ENCODE results near the gene KRTAP10-7. TPM values are rescaled to one million over a fixed set of nuclear protein-coding genes. Genes with fewer than 3 reads are reported as not detected.
A peak's percentile ranks its signal among the peaks of the same experiment; 100 is the strongest.
"Not testable (repeated sequence)": the region's sequence is repeated elsewhere in the genome, so short reads cannot be mapped to it uniquely, and the experiment has no call there.

The KRTAP10-7 gene
- total RNA-seq, 2 donors from 2014 or later, result not detected

GRCh38 chr21:44618909-44619308 is 18.5 kb downstream of the KRTAP10-7 start:
- Mint-ChIP-seq H3K4me3 (peak overlapping the region; percentile 74), H3K4me1 (peaks cover 15% of the 10 kb centered on the region), H3K9me3 (peaks cover 27% of the 10 kb centered on the region), H3K36me3 (ENCODE audit: low read depth) (no peaks in the 10 kb centered on the region), H3K27ac (peak overlapping the region; percentile 91), H3K27me3 (no peaks in the 10 kb centered on the region)
- ATAC-seq (replicated peaks), result peak; percentile 99

- Mint-ChIP-seq H3K9me3 (peaks cover 35% of the 10 kb centered on the region), H3K36me3 (ENCODE audit: low read depth) (no peaks in the 10 kb centered on the region), H3K27ac (peak overlapping the region; percentile 91), H3K4me3 (no peak overlapping the region), H3K4me1 (peaks cover 15% of the 10 kb centered on the region), H3K27me3 (no peaks in the 10 kb centered on the region)
- ATAC-seq (replicated peaks), result no peak
These were observed 19.5 kb downstream of the KRTAP10-7 start for GRCh38 chr21:44619886-44620285.

- Mint-ChIP-seq H3K4me1 (peaks cover 13% of the 10 kb centered on the region), H3K4me3 (no peak overlapping the region), H3K27me3 (no peaks in the 10 kb centered on the region), H3K36me3 (ENCODE audit: low read depth) (no peaks in the 10 kb centered on the region), H3K9me3 (peaks cover 36% of the 10 kb centered on the region), H3K27ac (no peak overlapping the region)
- ATAC-seq (replicated peaks), result no peak
These were observed 23.2 kb downstream of the KRTAP10-7 start for GRCh38 chr21:44623575-44623974.

- Mint-ChIP-seq H3K36me3 (ENCODE audit: low read depth) (no peaks in the 10 kb centered on the region), H3K27me3 (no peaks in the 10 kb centered on the region), H3K4me3 (no peak overlapping the region), H3K4me1 (peaks cover 15% of the 10 kb centered on the region), H3K9me3 (peaks cover 26% of the 10 kb centered on the region), H3K27ac (no peak overlapping the region)
- no peak for ATAC-seq (replicated peaks)
These were observed 25.4 kb downstream of the KRTAP10-7 start for GRCh38 chr21:44625756-44626155.

GRCh38 chr21:44626262-44626661 is 25.9 kb downstream of the KRTAP10-7 start:
- H3K4me1 Mint-ChIP-seq, result peaks cover 20% of the 10 kb centered on the region
- ATAC-seq (replicated peaks), result peak; percentile 23
- no peak overlapping the region for H3K4me3 Mint-ChIP-seq
- no peaks in the 10 kb centered on the region for H3K36me3 Mint-ChIP-seq (ENCODE audit: low read depth)
- no peaks in the 10 kb centered on the region for H3K27me3 Mint-ChIP-seq
- peaks cover 30% of the 10 kb centered on the region for H3K9me3 Mint-ChIP-seq
- no peak overlapping the region for H3K27ac Mint-ChIP-seq

- ATAC-seq (replicated peaks), result no peak
- Mint-ChIP-seq H3K27me3 (no peaks in the 10 kb centered on the region), H3K4me1 (peaks cover 20% of the 10 kb centered on the region), H3K27ac (no peak within 1 kb of the TSS), H3K36me3 (ENCODE audit: low read depth) (no peaks in the 10 kb centered on the region), H3K4me3 (no peak within 1 kb of the TSS), H3K9me3 (peaks cover 35% of the 10 kb centered on the region)
These were observed 26.3 kb downstream of the KRTAP10-7 start, which contains the start of gene KRTAP10-9 for GRCh38 chr21:44626673-44627143. Gene KRTAP10-9 (plus strand): TSS chr21:44627093. CDS start chr21:44627172, 79 bp downstream.

GRCh38 chr21:44627181-44627822 is 26.9 kb downstream of the KRTAP10-7 start:
- H3K9me3 Mint-ChIP-seq, result peaks cover 41% of the 10 kb centered on the region
- H3K4me3 Mint-ChIP-seq; H3K36me3 Mint-ChIP-seq (ENCODE audit: low read depth): not testable (repeated sequence)

GRCh38 chr21:44627831-44628233 is 27.4 kb downstream of the KRTAP10-7 start:
- not testable (repeated sequence) for ATAC-seq (replicated peaks); H3K4me3 Mint-ChIP-seq; H3K27ac Mint-ChIP-seq; H3K36me3 Mint-ChIP-seq (ENCODE audit: low read depth); H3K27me3 Mint-ChIP-seq
- peaks cover 42% of the 10 kb centered on the region for H3K9me3 Mint-ChIP-seq
- peaks cover 20% of the 10 kb centered on the region for H3K4me1 Mint-ChIP-seq

More at GRCh38 chr21:44627181-44627822, 26.9 kb downstream of the KRTAP10-7 start:
- not testable (repeated sequence) for H3K27ac Mint-ChIP-seq; H3K27me3 Mint-ChIP-seq; ATAC-seq (replicated peaks)
- peaks cover 20% of the 10 kb centered on the region for H3K4me1 Mint-ChIP-seq

GRCh38 chr21:44628707-44629391 is 28.5 kb downstream of the KRTAP10-7 start:
- ATAC-seq (replicated peaks), result no peak
- H3K27ac Mint-ChIP-seq, result no peak overlapping the region
- H3K36me3 Mint-ChIP-seq (ENCODE audit: low read depth), result no peaks in the 10 kb centered on the region
- peaks cover 36% of the 10 kb centered on the region for H3K9me3 Mint-ChIP-seq
- H3K4me1 Mint-ChIP-seq, result peaks cover 20% of the 10 kb centered on the region
- no peak overlapping the region for H3K4me3 Mint-ChIP-seq
- H3K27me3 Mint-ChIP-seq, result no peaks in the 10 kb centered on the region

- no peak for ATAC-seq (replicated peaks)
- no peaks in the 10 kb centered on the region for H3K27me3 Mint-ChIP-seq
- H3K4me3 Mint-ChIP-seq, result no peak overlapping the region
- peaks cover 20% of the 10 kb centered on the region for H3K4me1 Mint-ChIP-seq
- peak overlapping the region; percentile 11 for H3K27ac Mint-ChIP-seq
- peaks cover 26% of the 10 kb centered on the region for H3K9me3 Mint-ChIP-seq
- no peaks in the 10 kb centered on the region for H3K36me3 Mint-ChIP-seq (ENCODE audit: low read depth)
These were observed 30.0 kb downstream of the KRTAP10-7 start for GRCh38 chr21:44630440-44630839.

GRCh38 chr21:44632067-44632466 is 31.7 kb downstream of the KRTAP10-7 start:
- ATAC-seq (replicated peaks), result no peak
- H3K4me3 Mint-ChIP-seq, result no peak overlapping the region
- peaks cover 20% of the 10 kb centered on the region for H3K4me1 Mint-ChIP-seq
- peaks cover 26% of the 10 kb centered on the region for H3K9me3 Mint-ChIP-seq
- H3K27me3 Mint-ChIP-seq, result no peaks in the 10 kb centered on the region
- no peaks in the 10 kb centered on the region for H3K36me3 Mint-ChIP-seq (ENCODE audit: low read depth)
- no peak overlapping the region for H3K27ac Mint-ChIP-seq

GRCh38 chr21:44636209-44637017 is 36.0 kb downstream of the KRTAP10-7 start:
- Mint-ChIP-seq H3K4me3 (no peak overlapping the region), H3K36me3 (ENCODE audit: low read depth) (no peaks in the 10 kb centered on the region), H3K27ac (no peak overlapping the region), H3K9me3 (peaks cover 15% of the 10 kb centered on the region), H3K27me3 (peaks cover 10% of the 10 kb centered on the region), H3K4me1 (peaks cover 5% of the 10 kb centered on the region)
- ATAC-seq (replicated peaks), result no peak

GRCh38 chr21:44637018-44637850 is 36.8 kb downstream of the KRTAP10-7 start, which contains the start of gene KRTAP10-10:
Gene KRTAP10-10 (plus strand): TSS chr21:44637356. CDS start chr21:44637418, 62 bp downstream.
- no peak for ATAC-seq (replicated peaks)
- Mint-ChIP-seq H3K27me3 (peaks cover 10% of the 10 kb centered on the region), H3K9me3 (peaks cover 9% of the 10 kb centered on the region), H3K36me3 (ENCODE audit: low read depth) (no peaks in the 10 kb centered on the region), H3K4me1 (peaks cover 5% of the 10 kb centered on the region), H3K4me3 (no peak within 1 kb of the TSS), H3K27ac (no peak within 1 kb of the TSS)
